OCI-LY1 (cell line): ENCODE measurements around the gene GBE1.
"Not testable (repeated sequence)": the region's sequence is repeated elsewhere in the genome, so short reads cannot be mapped to it uniquely, and the experiment has no call there.

ENCODE experiments used
- H2AFZ ChIP-seq: fragments of 200-600 bp; sonication (generic), shearing (Covaris generic); 2 replicates; pipeline ENCODE4 v1.6.0; 2014; ENCODE audit warnings: antibody characterized with exemption, mild to moderate bottlenecking, low read length
- H3F3A ChIP-seq: fragments of 200-600 bp; sonication (generic), shearing (Covaris generic); 2 replicates; pipeline ENCODE4 v1.6.0; 2014; ENCODE audit warnings: mild to moderate bottlenecking, antibody characterized with exemption, low read length, moderate library complexity; ENCODE audit not compliant: insufficient read depth
- H3K27ac ChIP-seq: fragments of 200-600 bp; sonication (generic); 2 replicates; pipeline ENCODE4 v1.5.1; 2014; ENCODE audit warnings: low read length, mixed run types, mild to moderate bottlenecking, low read depth; ENCODE audit not compliant: poor library complexity, severe bottlenecking
- H3K27me3 ChIP-seq: fragments of 200-600 bp; sonication (generic); 2 replicates; pipeline ENCODE4 v1.6.0; 2014; ENCODE audit warnings: antibody characterized with exemption, mild to moderate bottlenecking, low read length, moderate library complexity; ENCODE audit not compliant: insufficient read depth
- H3K36me3 ChIP-seq: fragments of 200-600 bp; sonication (generic); 2 replicates; pipeline ENCODE4 v1.6.1; 2014; ENCODE audit warnings: mild to moderate bottlenecking, antibody characterized with exemption, low read length, moderate library complexity, mixed read lengths; ENCODE audit not compliant: insufficient read depth
- H3K4me1 ChIP-seq: fragments of 200-600 bp; sonication (generic); 2 replicates; pipeline ENCODE4 v1.5.1; 2014; ENCODE audit warnings: mild to moderate bottlenecking, low read length, moderate library complexity; ENCODE audit not compliant: insufficient read depth, severe bottlenecking
- H3K4me2 ChIP-seq: fragments of 200-600 bp; sonication (generic), shearing (Covaris generic); 2 replicates; pipeline ENCODE4 v1.6.1; 2014; ENCODE audit warnings: low read length
- H3K4me3 ChIP-seq: fragments of 200-600 bp; sonication (generic); 2 replicates; pipeline ENCODE4 v1.5.1; 2014; ENCODE audit warnings: low read length, low read depth, mild to moderate bottlenecking, mixed read lengths; ENCODE audit not compliant: poor library complexity, severe bottlenecking
- H3K79me2 ChIP-seq: fragments of 200-600 bp; shearing (Covaris generic); 2 replicates; pipeline ENCODE4 v1.6.1; 2016; ENCODE audit warnings: mixed run types, low read length, mixed read lengths; ENCODE audit not compliant: insufficient read depth
- H3K9ac ChIP-seq: fragments of 200-600 bp; sonication (generic), shearing (Covaris generic); 2 replicates; pipeline ENCODE4 v1.6.1; 2014; ENCODE audit warnings: mild to moderate bottlenecking, low read length, mixed read lengths
- H3K9me2 ChIP-seq: fragments of 200-600 bp; sonication (generic), shearing (Covaris generic); 2 replicates; pipeline ENCODE4 v1.6.1; 2014; ENCODE audit warnings: low read depth, mild to moderate bottlenecking, low read length, mixed read lengths
- H3K9me3 ChIP-seq: fragments of 200-600 bp; shearing (Covaris generic); 2 replicates; pipeline ENCODE4 v1.6.1; 2014; ENCODE audit warnings: low read length, mixed read lengths
- H4K20me1 ChIP-seq: fragments of 200-600 bp; sonication (generic), shearing (Covaris generic); 2 replicates; pipeline ENCODE4 v1.6.0; 2016; ENCODE audit warnings: mild to moderate bottlenecking, low read length; ENCODE audit not compliant: insufficient read depth
- EZH2 ChIP-seq: fragments of 200-600 bp; sonication (generic), shearing (Covaris generic); IDR thresholded peaks from 2 replicates; pipeline ENCODE4 v1.8.0; 2017; ENCODE audit warnings: borderline replicate concordance, mixed run types, mild to moderate bottlenecking, antibody characterized with exemption, low read length, moderate library complexity, mixed read lengths
- TF ChIP-seq, protein P1 (sequence below): fragments of 200-600 bp; sonication (generic), shearing (Covaris generic); IDR thresholded peaks from 2 replicates; pipeline ENCODE4 v1.5.1; 2017; ENCODE audit warnings: mild to moderate bottlenecking, antibody characterized with exemption, low read length, moderate library complexity, mixed read lengths

The GBE1 gene

DNA sequence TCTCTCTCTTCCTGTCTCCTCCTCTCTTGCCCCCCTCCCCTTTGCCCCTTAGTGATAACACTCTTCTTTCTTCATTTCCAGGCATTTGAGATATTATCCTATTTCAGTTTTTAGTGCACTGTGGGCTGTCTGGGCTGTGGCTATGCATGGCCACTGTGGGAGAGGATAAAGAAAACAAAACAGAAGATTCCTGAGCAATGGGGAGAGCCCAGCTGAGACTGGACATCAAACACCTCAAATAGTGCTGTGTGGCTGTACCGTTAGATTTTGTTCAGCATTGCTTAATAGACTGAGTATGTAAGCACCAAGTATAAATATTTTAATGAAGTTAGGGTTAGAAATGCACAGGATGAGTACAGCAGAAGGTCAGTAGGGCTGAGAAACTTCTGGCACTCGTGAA, 7.9 kb upstream of the GBE1 start:
- Histone ChIP-seq H3F3A (no peaks in the 10 kb centered on the region), H3K9ac (no peak overlapping the region), H2AFZ (no peak overlapping the region)

DNA sequence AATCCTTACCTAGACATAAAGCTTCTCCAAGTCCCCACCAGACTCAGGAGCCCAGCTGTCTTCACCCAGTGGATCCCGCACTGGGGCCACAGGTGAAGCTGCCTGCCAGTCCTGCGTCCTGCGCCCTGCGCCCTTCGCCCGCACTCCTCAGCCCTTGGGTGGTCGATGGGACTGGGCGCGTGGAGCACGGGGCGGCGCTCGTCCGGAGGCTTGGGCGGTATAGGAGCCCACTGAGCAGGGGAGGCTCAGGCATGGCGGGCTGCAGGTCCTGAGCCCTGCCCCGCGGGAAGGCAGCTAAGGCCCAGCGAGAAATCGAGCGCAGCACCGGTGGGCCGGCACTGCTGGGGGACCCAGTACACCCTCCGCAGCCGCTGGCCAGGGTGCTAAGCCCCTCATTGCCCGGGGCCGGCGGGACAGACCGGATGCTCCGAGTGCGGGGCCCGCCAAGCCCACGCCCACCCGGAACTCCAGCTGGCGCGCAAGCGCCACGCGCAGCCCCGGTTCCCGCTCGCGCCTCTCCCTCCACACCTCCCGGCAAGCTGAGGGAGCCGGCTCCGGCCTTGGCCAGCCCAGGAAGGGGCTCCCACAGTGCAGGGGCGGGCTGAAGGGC, 5.9 kb upstream of the GBE1 start:
- H3K36me3 ChIP-seq, H4K20me1 ChIP-seq, H3K27ac ChIP-seq, H3K4me3 ChIP-seq, H3F3A ChIP-seq, H3K9me3 ChIP-seq, H3K9me2 ChIP-seq, H3K27me3 ChIP-seq, H3K4me1 ChIP-seq, H2AFZ ChIP-seq, H3K9ac ChIP-seq, H3K4me2 ChIP-seq, H3K79me2 ChIP-seq: not testable (repeated sequence)

More for the DNA sequence above, 7.9 kb upstream of the GBE1 start:
- TF ChIP-seq EZH2, result no peak
- TF ChIP-seq, protein P1, sequence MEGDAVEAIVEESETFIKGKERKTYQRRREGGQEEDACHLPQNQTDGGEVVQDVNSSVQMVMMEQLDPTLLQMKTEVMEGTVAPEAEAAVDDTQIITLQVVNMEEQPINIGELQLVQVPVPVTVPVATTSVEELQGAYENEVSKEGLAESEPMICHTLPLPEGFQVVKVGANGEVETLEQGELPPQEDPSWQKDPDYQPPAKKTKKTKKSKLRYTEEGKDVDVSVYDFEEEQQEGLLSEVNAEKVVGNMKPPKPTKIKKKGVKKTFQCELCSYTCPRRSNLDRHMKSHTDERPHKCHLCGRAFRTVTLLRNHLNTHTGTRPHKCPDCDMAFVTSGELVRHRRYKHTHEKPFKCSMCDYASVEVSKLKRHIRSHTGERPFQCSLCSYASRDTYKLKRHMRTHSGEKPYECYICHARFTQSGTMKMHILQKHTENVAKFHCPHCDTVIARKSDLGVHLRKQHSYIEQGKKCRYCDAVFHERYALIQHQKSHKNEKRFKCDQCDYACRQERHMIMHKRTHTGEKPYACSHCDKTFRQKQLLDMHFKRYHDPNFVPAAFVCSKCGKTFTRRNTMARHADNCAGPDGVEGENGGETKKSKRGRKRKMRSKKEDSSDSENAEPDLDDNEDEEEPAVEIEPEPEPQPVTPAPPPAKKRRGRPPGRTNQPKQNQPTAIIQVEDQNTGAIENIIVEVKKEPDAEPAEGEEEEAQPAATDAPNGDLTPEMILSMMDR, result no peak
- H3K4me3 ChIP-seq, result no peak overlapping the region
- no peaks in the 10 kb centered on the region for H4K20me1 ChIP-seq
- H3K36me3 ChIP-seq, result no peaks in the 10 kb centered on the region
- H3K9me3 ChIP-seq, result no peaks in the 10 kb centered on the region
- no peaks in the 10 kb centered on the region for H3K27me3 ChIP-seq
- no peak overlapping the region for H3K27ac ChIP-seq
- no peaks in the 10 kb centered on the region for H3K79me2 ChIP-seq
- no peak overlapping the region for H3K4me2 ChIP-seq
- H3K9me2 ChIP-seq, result no peaks in the 10 kb centered on the region
- no peaks in the 10 kb centered on the region for H3K4me1 ChIP-seq

DNA sequence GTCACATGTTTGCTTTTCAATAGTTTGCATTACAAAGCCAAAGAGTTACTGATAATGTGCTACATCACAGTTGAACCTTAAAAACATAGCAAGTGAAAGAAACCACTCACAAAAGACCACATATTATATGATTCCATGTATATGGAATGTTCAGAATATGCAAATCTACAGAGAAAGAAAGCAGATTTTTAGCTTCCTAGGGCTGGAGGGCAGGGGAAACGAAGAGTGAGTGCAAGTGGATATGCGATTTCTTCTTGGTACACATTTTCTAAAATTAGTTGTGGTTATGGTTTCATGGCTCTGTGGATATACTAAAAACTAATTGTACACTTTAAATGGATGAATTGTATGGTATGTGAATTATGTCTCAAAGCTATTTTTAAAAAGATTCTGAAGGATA, 4.0 kb upstream of the GBE1 start:
- no peak overlapping the region for H3K4me2 ChIP-seq
- H3K9me2 ChIP-seq, result no peaks in the 10 kb centered on the region
- no peaks in the 10 kb centered on the region for H3K36me3 ChIP-seq
- no peak overlapping the region for H3K27ac ChIP-seq
- peaks cover 15% of the 10 kb centered on the region for H3K4me1 ChIP-seq
- no peaks in the 10 kb centered on the region for H4K20me1 ChIP-seq
- TF ChIP-seq EZH2, result no peak
- TF ChIP-seq, protein P1, result no peak
- H3K27me3 ChIP-seq, result no peaks in the 10 kb centered on the region
- no peak overlapping the region for H2AFZ ChIP-seq
- H3K4me3 ChIP-seq, result no peak overlapping the region
- no peaks in the 10 kb centered on the region for H3F3A ChIP-seq
- no peaks in the 10 kb centered on the region for H3K79me2 ChIP-seq
- no peaks in the 10 kb centered on the region for H3K9me3 ChIP-seq
- no peak overlapping the region for H3K9ac ChIP-seq

DNA sequence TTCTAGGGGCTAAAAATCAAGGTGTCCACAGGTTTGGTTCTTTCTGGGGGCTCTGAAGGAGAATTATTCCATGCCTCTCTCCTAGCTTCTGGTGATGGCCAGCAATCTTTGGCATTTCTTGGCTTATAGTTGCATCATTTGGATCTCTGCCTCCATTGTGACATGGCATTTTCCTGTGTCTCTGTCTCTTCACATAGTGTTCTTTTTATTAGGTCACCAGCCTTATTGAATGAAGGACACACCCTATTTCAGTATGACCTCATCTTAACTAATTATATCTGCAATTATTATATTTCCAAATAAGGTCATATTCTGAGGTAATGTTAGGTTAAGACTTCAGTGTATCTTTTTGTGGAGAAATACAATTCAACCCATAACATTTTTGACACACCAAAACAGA, 3.2 kb upstream of the GBE1 start:
- no peak for TF ChIP-seq EZH2
- TF ChIP-seq, protein P1, result no peak
- no peaks in the 10 kb centered on the region for H3K9me3 ChIP-seq
- H3K36me3 ChIP-seq, result 0 out of 2 replicates have a peak, but pooled peaks cover 4% of the 10 kb centered on the region
- H2AFZ ChIP-seq, result no peak overlapping the region
- no peak overlapping the region for H3K4me2 ChIP-seq
- no peak overlapping the region for H3K9ac ChIP-seq
- H3K9me2 ChIP-seq, result no peaks in the 10 kb centered on the region
- no peaks in the 10 kb centered on the region for H3F3A ChIP-seq
- H3K27me3 ChIP-seq, result no peaks in the 10 kb centered on the region
- H4K20me1 ChIP-seq, result no peaks in the 10 kb centered on the region
- H3K4me3 ChIP-seq, result no peak overlapping the region
- no peak overlapping the region for H3K27ac ChIP-seq
- peaks cover 22% of the 10 kb centered on the region for H3K4me1 ChIP-seq
- no peaks in the 10 kb centered on the region for H3K79me2 ChIP-seq
